ENCODE measurements around the gene RNLS.

- TF ChIP-seq CTCF (IDR thresholded peaks at IDR 0.05 in 2 of 3, conservative IDR thresholded peaks at IDR 0.05 in 1 of 3; ENCODE audit: borderline replicate concordance in 1 of 3, insufficient read depth in 1 of 3, low read depth in 2 of 3, low read length in 2 of 3) (no peak), SIN3A (IDR thresholded peaks at IDR 0.05; ENCODE audit: low read depth) (no peak), POLR2A (IDR thresholded peaks at IDR 0.05; ENCODE audit: borderline replicate concordance, extremely low read depth, insufficient read depth, insufficient read length) (no peak), EZH2 (IDR thresholded peaks at IDR 0.05) (no peak), EGR1 (IDR thresholded peaks at IDR 0.05; ENCODE audit: low read depth) (no peak), CEBPB (IDR thresholded peaks at IDR 0.05; ENCODE audit: low read depth) (no peak), EZH2phosphoT487 (IDR thresholded peaks at IDR 0.05; ENCODE audit: borderline replicate concordance) (no peak), TCF7L2 (IDR thresholded peaks at IDR 0.05; ENCODE audit: borderline replicate concordance, extremely low read depth, insufficient read depth, insufficient read length) (no peak), YY1 (IDR thresholded peaks at IDR 0.05; ENCODE audit: extremely low read depth, insufficient replicate concordance, low read depth, low read length) (no peak), REST (IDR thresholded peaks at IDR 0.05; ENCODE audit: low read depth) (no peak), MAX (IDR thresholded peaks at IDR 0.05) (no peak), ZNF274 (IDR thresholded peaks at IDR 0.05; ENCODE audit: low read depth, low read length) (no peak)
These were observed 338.1 kb downstream of the RNLS start for GRCh38 chr10:88244781-88245625.

Data from HCT116 (cell line).